HL-60/S4 treated with phorbol 12-myristate 13-acetate at 8.2 ng/mL for 4 days and 3 days (cell line): ENCODE data around the gene BBC3.
"Not testable (repeated sequence)": the region's sequence is repeated elsewhere in the genome, so short reads cannot be mapped to it uniquely, and the experiment has no call there.

ENCODE experiments used
- in situ Hi-C: fragments of 300-500 bp; cut with MboI; formaldehyde crosslinking; loops from 2 replicates; pipeline ENCODE4 v1.15.0; 2022; ENCODE audit warnings: low sequenced_read_pairs

BBC3 gene, protein sequence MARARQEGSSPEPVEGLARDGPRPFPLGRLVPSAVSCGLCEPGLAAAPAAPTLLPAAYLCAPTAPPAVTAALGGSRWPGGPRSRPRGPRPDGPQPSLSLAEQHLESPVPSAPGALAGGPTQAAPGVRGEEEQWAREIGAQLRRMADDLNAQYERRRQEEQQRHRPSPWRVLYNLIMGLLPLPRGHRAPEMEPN

DNA sequence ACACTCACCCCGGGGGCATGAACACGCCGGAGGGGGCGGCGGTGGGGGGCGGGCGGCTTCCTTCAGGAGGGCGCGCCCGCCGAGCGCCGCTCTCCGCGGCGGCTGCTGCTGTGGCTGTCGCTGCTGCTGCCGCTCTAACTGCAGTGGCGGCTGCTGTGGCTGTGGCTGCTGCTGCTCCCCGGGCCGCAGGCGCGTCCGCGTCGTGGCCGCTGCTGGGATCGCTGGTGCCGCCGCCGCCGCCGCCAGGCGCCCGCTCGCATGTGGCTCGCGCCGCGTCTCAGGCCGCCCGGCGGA lies at the start of gene BBC3:
BBC3 (minus strand) TSS at position 279 of the 294 bp plus-strand sequence. CDS start 2,768 bp downstream, outside the sequence.
- in situ Hi-C loops: no loop called here

DNA sequence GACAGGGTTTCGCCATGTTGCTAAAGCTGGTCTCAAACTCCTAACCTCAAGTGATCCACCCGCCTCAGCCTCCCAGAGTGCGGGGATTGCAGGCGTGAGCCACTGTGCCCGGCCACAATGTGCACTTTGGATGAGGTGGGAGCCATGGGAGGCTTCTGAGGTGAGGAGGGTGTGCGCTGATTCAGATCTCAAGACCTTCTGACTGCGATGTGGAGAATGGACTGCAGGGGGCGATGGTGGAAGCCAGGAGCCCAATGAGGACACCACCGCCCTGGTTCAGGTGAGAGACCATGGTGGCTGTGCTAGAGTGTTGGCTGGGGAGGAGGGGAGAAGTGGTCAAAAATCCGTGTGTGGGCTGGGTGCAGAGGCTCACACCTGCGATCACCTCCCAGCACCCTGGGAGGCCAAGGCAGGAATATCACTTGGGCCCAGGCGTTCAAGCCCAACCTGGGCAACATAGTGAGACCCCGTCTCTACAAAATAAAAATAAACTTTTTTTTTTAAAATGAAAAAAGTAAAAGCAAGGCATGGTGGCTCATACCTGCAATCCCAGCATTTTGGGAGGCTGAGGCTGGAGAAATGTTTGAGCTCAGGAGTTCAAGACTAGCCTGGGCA lies 49.3 kb upstream of the BBC3 start:
- in situ Hi-C loops: loop anchor here (25.0 kb wide), 1 partner anchor 432 kb away; the partner anchor contains the start of gene EHD2

DNA sequence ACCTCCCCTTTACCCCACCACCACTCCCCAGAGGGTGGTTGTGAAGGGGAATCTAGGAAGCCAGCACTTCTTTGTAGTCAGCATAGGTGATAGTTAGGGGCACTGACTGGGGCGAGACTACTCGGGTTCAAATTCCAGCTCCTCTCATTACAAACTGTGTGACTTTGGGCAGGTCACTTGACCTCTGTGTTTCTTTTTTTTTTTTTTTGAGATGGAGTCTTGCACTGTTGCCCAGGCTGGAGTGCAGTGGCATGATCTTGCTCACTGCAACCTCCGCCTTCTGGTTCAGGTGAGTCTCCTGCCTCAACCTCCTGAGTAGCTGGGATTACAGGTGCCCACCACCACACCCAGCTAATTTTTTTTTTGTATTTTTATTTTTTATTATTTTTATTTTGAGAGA lies 45.5 kb upstream of the BBC3 start:
- in situ Hi-C loops: loop anchor here (25.0 kb wide), 1 partner anchor 436 kb away; the partner anchor contains the start of gene EHD2

DNA sequence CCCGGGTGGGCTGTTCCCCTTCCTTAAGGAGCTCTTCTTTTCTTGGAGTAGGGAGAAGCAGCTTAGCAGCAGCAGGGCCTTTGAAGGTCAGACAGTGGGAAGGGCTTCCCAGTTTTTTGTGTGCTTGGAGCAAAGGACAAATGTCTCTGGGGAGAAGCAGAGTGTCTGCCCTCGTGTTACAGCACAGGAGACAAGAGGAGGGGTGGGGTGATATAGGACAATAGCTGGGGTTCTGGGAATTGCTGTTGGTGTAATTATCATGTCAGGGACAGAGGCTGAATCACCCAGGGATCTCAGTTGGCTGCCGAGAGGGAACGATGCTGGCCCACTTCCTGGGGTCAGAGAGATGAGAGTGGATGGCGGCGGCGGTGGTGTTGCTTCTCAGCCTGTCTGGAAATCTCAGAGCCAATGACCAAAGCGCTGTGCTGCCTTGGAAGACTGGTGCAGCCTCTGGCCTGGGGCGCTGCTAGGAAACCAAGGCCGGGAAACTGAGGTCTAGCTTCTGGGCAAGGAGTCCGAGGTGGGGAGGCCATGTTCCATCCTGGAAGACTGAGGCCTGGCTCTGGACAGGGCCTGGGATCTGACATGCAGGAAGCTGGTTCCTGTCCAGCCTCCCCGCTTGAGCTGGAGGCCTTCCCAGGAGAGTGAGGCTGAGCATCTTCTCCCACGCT lies 44.9 kb upstream of the BBC3 start:
- in situ Hi-C loops: loop anchor here (25.0 kb wide), 1 partner anchor 436 kb away; the partner anchor contains the start of gene EHD2

DNA sequence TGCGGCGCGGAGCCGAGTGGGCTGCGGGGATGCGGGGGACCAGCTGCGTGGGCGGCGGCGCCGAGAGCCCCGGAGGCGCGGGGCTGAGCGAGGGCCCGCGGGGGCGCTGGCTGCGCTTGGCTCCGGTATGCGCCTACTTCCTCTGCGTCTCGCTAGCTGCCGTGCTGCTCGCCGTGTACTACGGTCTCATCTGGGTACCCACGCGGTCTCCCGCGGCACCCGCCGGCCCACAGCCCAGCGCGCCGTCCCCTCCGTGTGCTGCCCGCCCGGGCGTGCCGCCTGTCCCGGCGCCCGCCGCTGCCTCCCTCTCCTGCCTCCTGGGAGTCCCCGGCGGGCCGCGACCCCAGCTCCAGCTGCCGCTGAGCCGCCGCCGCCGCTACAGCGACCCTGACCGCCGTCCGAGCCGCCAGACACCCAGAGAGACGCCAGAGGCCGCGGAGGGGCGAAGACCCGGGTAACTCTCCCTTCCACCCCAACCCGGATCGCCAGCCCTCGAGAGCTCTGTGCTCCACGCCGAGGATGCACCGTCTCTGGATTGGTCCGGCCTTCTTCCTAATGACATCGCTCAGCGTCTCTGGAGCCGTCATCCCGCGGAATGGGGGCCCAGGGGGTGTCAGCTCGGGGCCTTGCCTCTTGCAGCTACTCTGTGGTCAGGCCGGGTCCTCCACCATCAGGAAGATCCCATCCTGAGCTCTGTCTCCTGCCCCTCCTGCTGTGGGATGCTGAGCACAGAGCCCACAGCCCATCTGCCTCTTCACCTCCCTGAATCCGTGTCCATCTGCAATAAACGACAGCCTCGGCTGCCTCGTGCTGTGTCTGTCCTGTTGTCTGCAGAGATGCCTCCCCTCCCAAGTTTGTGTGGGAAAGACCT lies 44.1 kb upstream of the BBC3 start:
- in situ Hi-C loops: loop anchor here (25.0 kb wide), 1 partner anchor 437 kb away; the partner anchor contains the start of gene EHD2

DNA sequence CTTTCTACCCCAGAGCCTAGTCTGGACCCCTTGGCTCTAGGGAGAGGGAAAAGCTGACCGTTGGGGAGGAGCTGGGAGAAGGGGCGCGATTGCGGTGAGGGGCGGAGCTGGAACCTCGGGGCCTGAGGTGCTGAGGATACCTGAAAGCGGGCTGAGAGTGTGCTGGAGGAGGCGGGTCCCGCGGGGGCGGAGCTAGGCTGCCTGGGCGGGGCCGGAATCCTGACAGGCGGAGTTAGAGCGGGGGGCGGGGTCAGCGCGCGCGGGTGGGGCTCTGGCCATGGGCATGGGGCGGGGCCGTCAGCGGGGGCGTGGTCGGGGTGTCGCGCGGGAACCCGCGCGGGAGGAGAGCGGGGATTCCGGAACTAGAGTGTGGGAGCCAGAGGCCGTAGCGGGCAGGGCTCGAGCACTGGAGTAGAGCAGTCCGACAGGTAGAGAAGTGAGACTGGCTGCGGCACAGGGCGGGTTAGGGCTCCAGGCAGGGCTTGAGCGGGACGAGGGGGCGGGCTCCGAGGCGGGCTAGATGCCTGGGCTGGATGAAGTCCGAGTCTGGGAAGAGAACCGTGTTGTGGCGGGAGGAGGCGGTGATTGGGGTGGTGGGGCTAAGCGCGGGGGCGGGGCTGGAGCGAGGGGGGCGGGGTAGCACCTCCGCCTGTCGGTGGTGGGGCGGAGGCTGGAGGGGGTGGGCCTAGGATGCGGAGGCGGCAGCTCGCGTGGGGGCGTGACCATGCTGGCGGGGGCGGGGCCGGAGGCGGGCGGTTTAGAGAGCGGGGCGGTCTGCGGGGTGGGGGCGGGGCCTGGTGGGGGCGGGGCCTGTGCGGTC lies 43.3 kb upstream of the BBC3 start, which contains the start of gene INAFM1:
INAFM1 (plus strand) TSS at position 815 of the 820 bp plus-strand sequence. CDS start 35 bp downstream, outside the sequence.
- in situ Hi-C loops: no loop called here

DNA sequence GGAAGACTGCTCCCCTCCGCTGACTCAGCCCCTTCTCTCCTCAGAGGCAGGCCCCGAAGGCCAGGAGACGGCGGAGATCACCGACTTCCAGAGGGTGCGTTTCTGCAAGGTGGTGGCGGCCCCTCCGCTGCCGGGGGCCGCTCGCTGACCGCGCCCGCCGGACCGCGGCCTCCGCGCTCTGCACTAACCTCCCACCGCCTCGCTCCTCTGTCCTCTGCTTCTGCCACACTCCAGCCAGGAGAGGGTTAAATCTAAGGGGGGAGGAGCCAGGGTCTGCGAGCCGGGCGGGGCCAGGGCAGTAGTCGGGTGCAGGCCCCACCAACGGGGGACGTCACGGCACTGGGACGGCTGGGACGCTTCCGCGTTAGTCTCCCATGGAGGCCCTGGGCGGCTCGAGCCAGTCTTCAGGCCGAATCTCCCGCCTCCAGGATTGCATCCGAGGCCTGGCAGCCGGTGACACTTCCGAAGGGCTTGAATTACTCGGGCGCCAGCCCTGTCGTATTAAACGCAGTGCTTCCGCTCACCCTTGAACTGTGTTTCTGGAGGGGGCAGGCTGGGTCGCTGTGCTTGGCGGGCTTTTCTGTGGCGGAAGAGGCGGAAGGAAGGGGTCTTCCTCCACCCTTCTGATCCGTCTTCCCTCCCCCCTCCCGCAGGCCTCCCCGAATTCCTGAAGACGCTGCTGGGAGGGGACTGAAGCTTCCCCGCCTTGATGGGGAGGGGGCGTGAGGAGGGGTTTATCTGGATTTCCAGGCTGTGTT lies 42.5 kb upstream of the BBC3 start:
- in situ Hi-C loops: no loop called here

DNA sequence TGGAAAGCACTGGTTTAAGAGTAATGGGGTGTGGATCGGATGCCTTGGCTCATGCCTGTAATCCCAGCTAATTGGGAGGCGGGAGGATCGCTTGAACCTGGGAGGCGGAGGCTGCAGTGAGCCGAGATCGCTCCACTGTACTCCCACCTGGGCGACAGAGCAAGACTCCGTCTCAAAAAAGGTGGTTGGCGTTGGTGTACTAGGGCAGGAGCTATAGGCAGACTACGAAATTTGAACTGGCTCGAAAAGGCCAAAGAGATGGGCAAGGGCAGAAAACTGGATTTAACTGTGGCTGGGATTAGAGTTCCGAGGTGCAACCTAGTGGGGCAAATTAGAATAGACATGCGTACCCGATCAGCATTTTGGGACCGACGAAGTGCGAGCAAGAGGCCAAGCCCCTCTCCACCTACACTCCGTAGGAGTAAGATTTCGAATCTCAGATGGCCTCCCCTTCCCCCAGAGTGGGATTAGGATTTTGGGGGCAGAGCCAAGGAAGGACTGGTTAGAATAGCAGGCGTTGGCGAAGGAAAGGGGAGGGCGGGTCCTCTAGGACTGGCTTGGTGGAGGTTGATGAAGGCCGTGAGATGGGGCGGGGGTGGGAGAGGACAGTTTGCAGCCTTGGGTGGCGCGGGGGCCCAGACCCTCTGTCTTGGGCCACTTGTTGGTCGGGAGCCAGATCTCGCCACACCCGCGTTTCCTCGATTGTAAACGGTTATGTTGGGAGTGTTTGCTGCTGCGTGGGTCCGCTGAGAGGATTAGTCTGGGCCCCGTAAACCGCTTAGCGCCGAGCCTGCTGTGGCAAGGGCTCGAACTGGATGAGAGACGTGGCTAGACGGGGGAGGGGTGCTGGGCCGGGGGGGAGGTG lies 41.7 kb upstream of the BBC3 start:
- in situ Hi-C loops: no loop called here

DNA sequence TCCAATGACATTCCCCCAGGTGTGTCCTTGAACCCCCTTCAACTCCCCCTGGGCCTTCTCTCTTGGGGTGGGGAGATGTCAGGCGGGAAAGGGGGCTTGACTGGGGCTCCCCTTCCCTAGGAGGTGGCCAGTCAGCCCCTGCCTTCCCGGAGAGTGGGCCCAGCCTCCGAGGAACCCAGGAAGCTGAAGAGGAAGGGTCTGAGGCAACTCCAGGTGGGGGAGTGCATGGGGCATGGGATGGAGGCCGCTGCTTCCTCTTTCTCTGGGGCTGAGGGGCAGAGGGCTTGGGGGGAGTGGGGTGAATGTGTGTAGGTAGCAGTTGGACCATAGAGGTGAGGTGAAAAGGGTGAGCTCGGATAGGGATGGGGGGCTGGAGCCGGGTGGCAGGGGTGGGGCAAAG lies 41.0 kb upstream of the BBC3 start:
- in situ Hi-C loops: no loop called here

DNA sequence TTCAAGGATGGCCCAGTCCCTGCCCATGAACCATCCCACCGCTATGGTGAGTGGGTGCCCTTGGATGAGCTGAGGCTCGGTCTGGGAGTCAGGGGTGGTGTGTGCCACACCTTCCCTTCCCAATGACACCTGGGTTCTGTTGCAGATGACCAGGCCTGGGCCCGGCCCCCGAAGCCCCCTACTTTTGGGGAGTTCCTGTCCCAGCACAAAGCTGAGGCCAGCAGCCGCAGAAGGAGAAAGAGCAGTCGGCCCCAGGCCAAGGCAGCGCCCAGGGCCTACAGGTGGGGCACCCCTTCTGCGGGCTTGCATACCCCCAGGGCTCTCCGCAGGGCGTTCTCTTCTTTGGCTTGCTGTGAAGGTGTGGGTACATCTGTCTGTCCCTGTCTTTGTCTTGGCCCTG lies 39.4 kb upstream of the BBC3 start:
- in situ Hi-C loops: no loop called here

DNA sequence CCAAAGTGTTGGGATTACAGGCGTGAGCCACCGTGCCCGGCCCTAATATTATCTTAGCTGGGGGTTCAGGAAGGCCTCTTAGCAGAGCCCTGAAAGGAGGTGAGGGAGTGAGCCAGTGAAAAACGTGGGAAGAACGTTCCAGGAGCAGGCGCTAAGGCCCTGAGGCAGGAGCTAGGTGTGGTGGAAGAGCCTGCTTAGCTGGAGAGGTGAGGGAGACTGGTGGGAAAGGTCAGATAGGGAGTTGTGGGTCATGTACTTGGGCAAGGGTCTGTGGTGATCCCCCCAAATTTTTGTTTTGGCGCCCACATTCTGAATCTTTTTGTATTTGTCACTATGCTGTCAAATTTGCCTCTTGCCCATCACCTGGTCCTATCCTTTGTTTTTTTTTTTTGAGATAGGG lies 38.6 kb upstream of the BBC3 start:
- in situ Hi-C loops: no loop called here

DNA sequence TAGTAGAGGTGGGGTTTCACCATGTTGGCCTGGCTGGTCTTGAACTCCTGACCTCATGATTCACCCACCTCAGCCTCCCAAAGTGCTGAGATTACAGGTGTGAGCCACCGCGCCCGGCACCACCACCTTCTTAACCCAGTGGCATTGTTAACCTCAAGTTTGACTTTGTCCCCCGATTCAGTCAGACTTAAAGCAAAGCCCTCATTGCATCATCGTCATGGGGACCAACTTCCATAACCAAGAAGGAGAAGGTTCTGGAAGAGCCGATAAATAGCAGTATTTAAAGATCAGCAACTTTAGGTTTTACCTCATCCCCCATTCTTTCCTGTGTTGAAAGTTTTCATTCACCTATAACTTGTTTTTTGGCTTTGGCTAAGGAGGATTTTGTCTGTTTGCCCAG lies 37.0 kb upstream of the BBC3 start:
- in situ Hi-C loops: no loop called here

DNA sequence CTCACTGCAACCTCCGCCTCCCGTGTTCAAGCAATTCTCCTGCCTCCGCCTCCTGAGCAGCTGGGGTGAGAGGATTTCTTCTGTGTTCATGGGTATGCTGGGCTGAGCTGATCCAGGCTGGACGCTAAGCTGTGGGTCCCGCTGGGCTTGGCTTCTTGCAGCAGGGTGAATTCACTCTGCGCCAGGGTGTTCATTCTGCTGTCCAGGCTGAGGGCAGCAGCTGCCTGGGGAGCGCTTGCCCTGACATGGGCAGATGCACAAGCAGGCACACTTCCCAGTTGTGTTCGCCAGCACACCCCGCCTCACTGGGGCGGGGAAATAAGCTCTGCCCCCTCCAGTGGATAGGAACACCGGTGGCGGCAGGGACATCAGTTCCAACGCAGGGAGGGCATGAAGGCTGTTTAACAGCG lies 36.4 kb upstream of the BBC3 start:
- in situ Hi-C loops: no loop called here

DNA sequence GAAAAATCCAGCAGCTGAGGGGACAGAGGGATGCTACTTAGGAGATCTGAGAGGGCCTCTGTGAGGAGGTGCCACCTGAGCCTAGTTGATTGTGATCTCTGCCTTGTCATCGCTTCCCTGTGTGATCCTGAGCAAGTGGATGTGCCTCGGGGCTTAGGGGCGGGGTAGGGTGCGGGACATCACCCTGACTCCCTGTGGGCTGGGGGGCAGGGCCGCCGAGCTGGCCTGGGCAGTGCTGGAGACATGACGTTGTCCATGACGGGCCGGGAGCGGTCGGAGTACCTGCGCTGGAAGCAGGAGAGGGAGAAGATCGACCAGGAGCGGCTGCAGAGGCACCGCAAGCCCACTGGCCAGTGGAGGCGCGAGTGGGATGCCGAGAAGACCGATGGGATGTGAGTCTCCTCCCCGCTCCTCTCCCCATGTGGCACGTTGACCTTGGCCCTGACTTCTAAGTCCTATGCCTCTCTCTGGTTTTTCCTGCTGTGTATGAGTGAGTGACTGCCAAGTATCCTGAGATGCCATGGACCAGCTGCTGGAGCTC lies 35.5 kb upstream of the BBC3 start:
- in situ Hi-C loops: no loop called here

DNA sequence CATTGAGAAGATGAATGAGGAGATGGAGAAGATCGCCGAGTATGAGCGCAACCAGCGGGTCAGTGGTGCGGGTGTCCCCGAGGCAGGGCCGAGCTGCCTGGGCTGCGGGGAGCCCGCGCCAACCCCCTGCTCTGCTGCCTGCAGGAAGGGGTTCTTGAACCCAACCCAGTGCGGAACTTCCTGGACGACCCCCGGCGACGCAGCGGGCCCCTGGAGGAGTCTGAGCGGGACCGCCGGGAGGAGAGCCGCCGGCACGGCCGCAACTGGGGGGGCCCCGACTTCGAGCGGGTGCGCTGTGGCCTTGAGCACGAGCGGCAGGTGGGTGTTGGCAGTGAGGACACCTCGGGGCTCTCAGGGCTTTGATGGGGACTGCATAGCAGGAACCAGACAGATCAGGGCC lies 33.6 kb upstream of the BBC3 start:
- in situ Hi-C loops: no loop called here

DNA sequence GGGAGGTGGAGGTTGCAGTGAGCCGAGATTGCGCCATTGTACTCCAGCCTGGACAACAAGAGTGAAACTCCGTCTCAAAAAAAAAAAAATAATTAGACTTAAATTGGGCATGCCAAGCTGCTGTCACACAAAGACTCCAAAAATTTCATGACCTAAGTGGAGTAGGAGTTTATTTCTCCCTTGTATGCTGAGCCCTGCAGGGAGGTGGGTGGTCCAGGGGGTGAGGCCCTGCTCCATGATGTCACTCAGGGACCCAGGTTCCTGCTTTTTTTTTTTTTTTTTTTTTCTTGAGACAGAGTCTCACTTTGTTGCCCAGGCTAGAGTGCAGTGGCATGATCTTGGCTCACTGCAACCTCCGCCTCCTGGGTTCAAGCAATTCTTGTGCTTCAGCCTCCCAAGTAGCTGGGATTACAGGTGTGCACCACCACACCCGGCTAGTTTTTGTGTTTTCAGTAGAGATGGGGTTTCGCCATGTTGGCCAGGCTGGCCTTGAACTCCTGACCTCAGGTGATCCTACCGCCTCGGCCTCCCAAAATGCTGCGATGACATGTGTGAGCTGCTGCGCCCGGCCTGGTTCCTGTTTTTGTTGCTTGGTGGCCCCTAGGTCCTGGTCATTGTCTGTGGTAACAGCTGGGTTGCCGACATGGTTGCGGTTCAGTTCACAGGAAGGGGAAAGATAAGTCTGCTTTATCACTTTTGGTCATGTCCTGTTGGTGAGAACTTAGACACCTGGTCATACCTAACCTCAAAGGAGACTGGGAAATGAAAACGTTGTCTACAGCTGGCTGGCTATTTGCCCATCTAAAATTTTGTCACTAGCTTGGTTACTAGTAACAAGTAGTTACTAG lies 31.2 kb upstream of the BBC3 start:
- in situ Hi-C loops: not testable (repeated sequence)

DNA sequence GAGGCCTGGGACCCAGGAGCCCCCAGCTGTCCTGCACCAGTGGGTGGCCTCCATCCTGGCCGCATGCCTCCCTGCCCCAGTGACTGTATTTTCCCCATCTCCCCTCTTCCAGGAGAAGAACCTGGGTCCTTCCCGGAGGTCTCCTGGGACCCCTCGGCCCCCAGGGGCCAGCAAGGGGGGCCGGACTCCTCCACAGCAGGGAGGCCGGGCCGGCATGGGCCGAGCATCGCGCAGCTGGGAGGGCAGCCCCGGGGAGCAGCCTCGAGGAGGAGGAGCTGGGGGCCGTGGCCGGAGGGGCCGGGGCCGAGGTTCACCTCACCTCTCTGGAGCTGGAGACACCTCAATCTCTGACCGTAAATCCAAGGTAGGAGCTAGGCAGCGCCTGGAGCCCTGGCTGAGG lies 29.5 kb upstream of the BBC3 start:
- in situ Hi-C loops: no loop called here
